H9 (cell line): ENCODE data around the gene NCAM2. TPM values are rescaled to one million over a fixed set of nuclear protein-coding genes. Genes with fewer than 3 reads are reported as not detected.

Experiments
- DNase-seq: peaks from one replicate; pipeline ENCODE4 v3.0.0-alpha.2; 2017
- H2AFZ ChIP-seq: one replicate; pipeline ENCODE4 v1.6.1; 2013; ENCODE audit warnings: mild to moderate bottlenecking, low read length, control low read depth, moderate library complexity
- H2AK5ac ChIP-seq: 2 replicates; pipeline ENCODE4 v1.6.1; 2013; ENCODE audit warnings: low read length, control low read depth, mixed read lengths; ENCODE audit not compliant: insufficient read length
- H2BK120ac ChIP-seq: one replicate; pipeline ENCODE4 v1.6.1; 2013; ENCODE audit warnings: low read depth, mild to moderate bottlenecking, low read length, control low read depth, inconsistent platforms; ENCODE audit not compliant: poor library complexity, severe bottlenecking
- H2BK12ac ChIP-seq: 2 replicates; pipeline ENCODE4 v1.6.1; 2013; ENCODE audit warnings: low read length, control low read depth, mixed read lengths, low read depth; ENCODE audit not compliant: insufficient read length
- H2BK15ac ChIP-seq: 2 replicates; pipeline ENCODE4 v1.6.1; 2013; ENCODE audit warnings: low read depth, low read length, control low read depth
- H2BK20ac ChIP-seq: one replicate; pipeline ENCODE4 v1.6.1; 2013; ENCODE audit warnings: low read depth, mild to moderate bottlenecking, low read length, control low read depth, inconsistent platforms; ENCODE audit not compliant: poor library complexity, severe bottlenecking
- H2BK5ac ChIP-seq: 2 replicates; pipeline ENCODE4 v1.6.1; 2013; ENCODE audit warnings: low read length, control low read depth, mixed read lengths; ENCODE audit not compliant: insufficient read length
- H3K14ac ChIP-seq: 2 replicates; pipeline ENCODE4 v1.6.1; 2013; ENCODE audit warnings: low read length, control low read depth; ENCODE audit not compliant: insufficient read depth
- H3K18ac ChIP-seq: 2 replicates; pipeline ENCODE4 v1.6.1; 2013; ENCODE audit warnings: low read depth, mild to moderate bottlenecking, mixed read lengths, low read length, control low read depth; ENCODE audit not compliant: insufficient read length
- H3K23ac ChIP-seq: 2 replicates; pipeline ENCODE4 v1.6.1; 2013; ENCODE audit warnings: low read length, control low read depth, mixed read lengths, low read depth; ENCODE audit not compliant: insufficient read length
- H3K23me2 ChIP-seq: 2 replicates; pipeline ENCODE4 v1.6.1; 2013; ENCODE audit warnings: low read depth, mild to moderate bottlenecking, mixed read lengths, low read length, control low read depth; ENCODE audit not compliant: insufficient read length, poor library complexity, severe bottlenecking
- H3K27ac ChIP-seq: 2 replicates; pipeline ENCODE4 v1.5.1; 2013; ENCODE audit warnings: low read length, control low read depth, mixed read lengths, low read depth; ENCODE audit not compliant: insufficient read length
- H3K27me3 ChIP-seq: 2 replicates; pipeline ENCODE4 v1.6.1; 2013; ENCODE audit warnings: low read length, control low read depth, inconsistent platforms; ENCODE audit not compliant: insufficient read depth
- H3K4ac ChIP-seq: 2 replicates; pipeline ENCODE4 v1.6.1; 2013; ENCODE audit warnings: low read depth, mild to moderate bottlenecking, control low read depth, inconsistent platforms, low read length, moderate library complexity
- H3K4me1 ChIP-seq: 2 replicates; pipeline ENCODE4 v1.6.1; 2013; ENCODE audit warnings: low read length, control low read depth, inconsistent platforms; ENCODE audit not compliant: insufficient read depth
- H3K4me2 ChIP-seq: 2 replicates; pipeline ENCODE4 v1.6.1; 2013; ENCODE audit warnings: low read length, control low read depth, mixed read lengths; ENCODE audit not compliant: insufficient read length, insufficient read depth
- H3K56ac ChIP-seq: 2 replicates; pipeline ENCODE4 v1.6.1; 2013; ENCODE audit warnings: low read depth, mild to moderate bottlenecking, mixed read lengths, low read length, control low read depth; ENCODE audit not compliant: insufficient read length
- H3K79me1 ChIP-seq: 2 replicates; pipeline ENCODE4 v1.6.1; 2013; ENCODE audit warnings: low read depth, mild to moderate bottlenecking, moderate library complexity, low read length, control low read depth, inconsistent platforms; ENCODE audit not compliant: insufficient read depth, poor library complexity, severe bottlenecking
- H3K79me2 ChIP-seq: 2 replicates; pipeline ENCODE4 v1.6.1; 2013; ENCODE audit warnings: low read length, control low read depth, inconsistent platforms; ENCODE audit not compliant: insufficient read depth
- H3K9ac ChIP-seq: 2 replicates; pipeline ENCODE4 v1.6.1; 2013; ENCODE audit warnings: low read length, control low read depth, mixed read lengths; ENCODE audit not compliant: insufficient read length; ENCODE audit errors: extremely low read depth
- H3K9me3 ChIP-seq: one replicate; pipeline ENCODE4 v1.6.1; 2013; ENCODE audit warnings: low read depth, low read length, inconsistent platforms; ENCODE audit not compliant: control insufficient read depth
- H3T11ph ChIP-seq: one replicate; pipeline ENCODE4 v1.6.1; 2013; ENCODE audit warnings: mild to moderate bottlenecking, low read length, control low read depth, inconsistent platforms
- H4K20me1 ChIP-seq: one replicate; pipeline ENCODE4 v1.6.1; 2013; ENCODE audit not compliant: control insufficient read depth, insufficient read length, insufficient read depth
- H4K5ac ChIP-seq: 2 replicates; pipeline ENCODE4 v1.6.1; 2013; ENCODE audit warnings: low read depth, mild to moderate bottlenecking, mixed read lengths, low read length, control low read depth; ENCODE audit not compliant: insufficient read length
- H4K8ac ChIP-seq: replicated peaks from 2 replicates; pipeline ENCODE4 v1.6.1; 2013; ENCODE audit warnings: low read length, control low read depth, mixed read lengths, low read depth; ENCODE audit not compliant: insufficient read length
- H4K91ac ChIP-seq: 2 replicates; pipeline ENCODE4 v1.6.1; 2013; ENCODE audit warnings: low read depth, mild to moderate bottlenecking, moderate library complexity, mixed read lengths, low read length, control low read depth; ENCODE audit not compliant: insufficient read length
- H3K27ac Mint-ChIP-seq, 3 experiments: 2 replicates in 2 of 3; 3 replicates in 1 of 3; pipeline ENCODE4 v1.8.0; 2020 to 2021; ENCODE audit warnings: mixed read lengths in 3 of 3, mild to moderate bottlenecking in 1 of 3, moderate library complexity in 1 of 3
- H3K27me3 Mint-ChIP-seq: 2 replicates; pipeline ENCODE4 v1.8.0; 2021; ENCODE audit warnings: low read depth, mild to moderate bottlenecking, moderate library complexity, mixed read lengths
- H3K36me3 Mint-ChIP-seq, 3 experiments: 2 replicates in 2 of 3; 3 replicates in 1 of 3; pipeline ENCODE4 v1.8.0; 2020 to 2021; ENCODE audit warnings: low read depth in 3 of 3, mixed read lengths in 3 of 3; ENCODE audit not compliant: insufficient read depth in 1 of 3
- H3K4me1 Mint-ChIP-seq, 2 experiments: 2 replicates each; pipeline ENCODE4 v1.8.0; 2020; ENCODE audit warnings: mixed read lengths in 2 of 2
- H3K4me3 Mint-ChIP-seq, 2 experiments: 2 replicates in 1 of 2; 3 replicates in 1 of 2; pipeline ENCODE4 v1.8.0; 2020 to 2021; ENCODE audit warnings: mild to moderate bottlenecking in 2 of 2, mixed read lengths in 2 of 2, moderate library complexity in 1 of 2
- H3K9me3 Mint-ChIP-seq, 2 experiments: 2 replicates in 1 of 2; 3 replicates in 1 of 2; pipeline ENCODE4 v1.8.0; 2020; ENCODE audit warnings: mild to moderate bottlenecking in 2 of 2, mixed read lengths in 2 of 2, moderate library complexity in 1 of 2
- WGBS: extraction: QIAGEN DNeasy Blood & Tissue Kit; methylation state at CpG from one replicate; pipeline ENCODE4 v1.1.7; 2013; ENCODE audit warnings: missing lambda C conversion rate, low lambda C conversion rate, mixed read lengths; ENCODE audit not compliant: insufficient read length; ENCODE audit errors: extremely low coverage; 5-methylcytosine and 5-hydroxymethylcytosine counted together
- total RNA-seq: library from RNA; stranded (reverse); gene quantifications from 2 replicates; pipeline ENCODE4 v1.2.1, GENCODE V29; 2021
- TF ChIP-seq, protein P1 (sequence below): fragments of 200-600 bp; sonication (generic); conservative IDR thresholded peaks from 3 replicates; pipeline ENCODE4 v1.8.0; 2021; ENCODE audit warnings: antibody characterized with exemption, mild to moderate bottlenecking

The NCAM2 gene
- total RNA-seq, 1 experiment from 2014 or later: 2.2 TPM

DNA sequence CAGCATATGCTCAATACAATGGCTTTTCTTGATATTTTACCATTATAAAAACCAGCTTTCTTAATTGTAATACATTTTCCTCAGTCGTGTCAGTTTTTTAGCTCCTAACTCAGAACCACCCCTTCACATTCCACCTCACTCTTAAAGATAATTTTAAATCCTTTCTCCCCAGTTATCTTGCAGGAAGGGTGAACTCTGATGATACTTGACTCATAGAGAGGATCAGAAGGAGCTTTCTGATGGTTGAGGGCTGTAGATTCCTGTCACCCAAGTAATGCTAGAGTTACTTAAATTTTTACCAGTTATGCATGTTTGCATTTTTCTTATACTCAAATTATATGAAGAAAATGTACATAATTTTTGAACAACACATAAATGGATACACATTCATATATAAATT lies 233.7 kb downstream of the NCAM2 start:
- Histone ChIP-seq H4K91ac (no peak overlapping the region), H3K23me2 (no peaks in the 10 kb centered on the region), H4K8ac (no peak overlapping the region), H3K9ac (no peak overlapping the region), H2BK5ac (no peak overlapping the region), H2BK20ac (no peak overlapping the region), H2BK12ac (no peak overlapping the region), H3K4ac (no peak overlapping the region), H4K20me1 (no peaks in the 10 kb centered on the region), H3K23ac (no peak overlapping the region), H3K4me1 (no peaks in the 10 kb centered on the region), H3K9me3 (no peaks in the 10 kb centered on the region), H4K5ac (no peak overlapping the region), H2AK5ac (no peak overlapping the region), H3T11ph (no peak overlapping the region), H3K27ac (no peak overlapping the region), H3K27me3 (no peaks in the 10 kb centered on the region), H2BK15ac (no peak overlapping the region), H3K18ac (no peak overlapping the region), H3K79me1 (no peaks in the 10 kb centered on the region), H3K79me2 (no peaks in the 10 kb centered on the region), H3K14ac (no peak overlapping the region), H3K56ac (no peak overlapping the region), H2AFZ (no peak overlapping the region), H2BK120ac (no peak overlapping the region), H3K4me2 (no peak overlapping the region)
- TF ChIP-seq, protein P1, sequence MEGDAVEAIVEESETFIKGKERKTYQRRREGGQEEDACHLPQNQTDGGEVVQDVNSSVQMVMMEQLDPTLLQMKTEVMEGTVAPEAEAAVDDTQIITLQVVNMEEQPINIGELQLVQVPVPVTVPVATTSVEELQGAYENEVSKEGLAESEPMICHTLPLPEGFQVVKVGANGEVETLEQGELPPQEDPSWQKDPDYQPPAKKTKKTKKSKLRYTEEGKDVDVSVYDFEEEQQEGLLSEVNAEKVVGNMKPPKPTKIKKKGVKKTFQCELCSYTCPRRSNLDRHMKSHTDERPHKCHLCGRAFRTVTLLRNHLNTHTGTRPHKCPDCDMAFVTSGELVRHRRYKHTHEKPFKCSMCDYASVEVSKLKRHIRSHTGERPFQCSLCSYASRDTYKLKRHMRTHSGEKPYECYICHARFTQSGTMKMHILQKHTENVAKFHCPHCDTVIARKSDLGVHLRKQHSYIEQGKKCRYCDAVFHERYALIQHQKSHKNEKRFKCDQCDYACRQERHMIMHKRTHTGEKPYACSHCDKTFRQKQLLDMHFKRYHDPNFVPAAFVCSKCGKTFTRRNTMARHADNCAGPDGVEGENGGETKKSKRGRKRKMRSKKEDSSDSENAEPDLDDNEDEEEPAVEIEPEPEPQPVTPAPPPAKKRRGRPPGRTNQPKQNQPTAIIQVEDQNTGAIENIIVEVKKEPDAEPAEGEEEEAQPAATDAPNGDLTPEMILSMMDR: no peak
- Mint-ChIP-seq H3K9me3 (no peaks in the 10 kb centered on the region), H3K27me3 (no peaks in the 10 kb centered on the region), H3K4me1 (no peaks in the 10 kb centered on the region), H3K4me3 (no peak overlapping the region), H3K27ac (no peak overlapping the region), H3K36me3 (no peaks in the 10 kb centered on the region)
- no peak for DNase-seq
- WGBS: no CpG with 5 or more reads among the region's 1 CpG
